Measurements from ENCODE around the gene PIGU.
A peak's percentile ranks its signal among the peaks of the same experiment; 100 is the strongest.

Gene PIGU

GRCh38 chr20:34701405-34702085, 24.7 kb upstream of the PIGU start:
- Histone ChIP-seq H3K4me1 (ENCODE audit: control insufficient read depth, insufficient read depth, low read depth, low read length) (peaks cover 13% of the 10 kb centered on the region), H3K79me1 (replicated peaks; ENCODE audit: low read length, poor library complexity, severe bottlenecking) (peaks cover 3% of the 10 kb centered on the region), H2AK5ac (ENCODE audit: low read length, severe bottlenecking) (no peak overlapping the region), H3K4ac (ENCODE audit: low read depth in 1 of 2, low read length in 2 of 2) (no peak overlapping the region), H2BK12ac (ENCODE audit: low read length in 2 of 2) (no peak overlapping the region), H3K4me2 (ENCODE audit: low read length, poor library complexity, severe bottlenecking) (no peak overlapping the region), H2AFZ (ENCODE audit: low read depth, low read length) (no peak overlapping the region), H2BK5ac (ENCODE audit: low read depth, low read length, poor library complexity, severe bottlenecking) (no peak overlapping the region), H2BK15ac (ENCODE audit: low read depth, poor library complexity, severe bottlenecking) (no peak overlapping the region), H3K18ac (ENCODE audit: low read depth in 1 of 2, low read length in 2 of 2) (no peak overlapping the region), H4K8ac (ENCODE audit: low read length) (no peak overlapping the region), H3K36me3 (ENCODE audit: control insufficient read depth in 1 of 2, insufficient read depth in 2 of 2, low read depth in 1 of 2, low read length in 2 of 2) (no peaks in the 10 kb centered on the region), H3K27ac (ENCODE audit: low read length, poor library complexity, severe bottlenecking) (no peak overlapping the region), H4K91ac (ENCODE audit: low read length) (no peak overlapping the region), H3K23ac (ENCODE audit: low read length in 2 of 2) (no peak overlapping the region), H3K4me3 (ENCODE audit: insufficient read depth in 1 of 2, low read depth in 1 of 2, low read length in 2 of 2) (no peak overlapping the region), H3K9ac (ENCODE audit: low read length) (no peak overlapping the region), H3K14ac (ENCODE audit: low read length in 2 of 2) (no peak overlapping the region), H2BK120ac (ENCODE audit: low read depth, low read length) (no peak overlapping the region), H3K9me3 (ENCODE audit: control insufficient read depth, low read length) (no peaks in the 10 kb centered on the region), H3K27me3 (ENCODE audit: control insufficient read depth in 1 of 2, insufficient read depth in 1 of 2, low read length in 2 of 2) (peaks cover 0 to 22% of the 10 kb centered on the region in 2 experiments)
- no peak for DNase-seq
- 66% methylated on average over 6 of the region's 6 CpGs for WGBS

- no peak overlapping the region for H3K14ac ChIP-seq (ENCODE audit: low read length in 2 of 2)
- H3K36me3 ChIP-seq (ENCODE audit: control insufficient read depth in 1 of 2, insufficient read depth in 2 of 2, low read depth in 1 of 2, low read length in 2 of 2): no peaks in the 10 kb centered on the region
- no peak overlapping the region for H3K23ac ChIP-seq (ENCODE audit: low read length in 2 of 2)
- no peak overlapping the region for H3K27ac ChIP-seq (ENCODE audit: low read length, poor library complexity, severe bottlenecking)
- H2AK5ac ChIP-seq (ENCODE audit: low read length, severe bottlenecking): no peak overlapping the region
- no peak overlapping the region for H4K8ac ChIP-seq (ENCODE audit: low read length)
- H3K4me2 ChIP-seq (ENCODE audit: low read length, poor library complexity, severe bottlenecking): no peak overlapping the region
- H2BK15ac ChIP-seq (ENCODE audit: low read depth, poor library complexity, severe bottlenecking): no peak overlapping the region
- WGBS: 65% methylated on average over 4 of the region's 4 CpGs
- no peaks in the 10 kb centered on the region for H3K4me1 ChIP-seq (ENCODE audit: control insufficient read depth, insufficient read depth, low read depth, low read length)
- H3K79me1 ChIP-seq (replicated peaks; ENCODE audit: low read length, poor library complexity, severe bottlenecking): no peaks in the 10 kb centered on the region
- no peak overlapping the region for H3K18ac ChIP-seq (ENCODE audit: low read depth in 1 of 2, low read length in 2 of 2)
- H3K9ac ChIP-seq (ENCODE audit: low read length): no peak overlapping the region
- DNase-seq: no peak
- H2BK120ac ChIP-seq (ENCODE audit: low read depth, low read length): no peak overlapping the region
- H2BK5ac ChIP-seq (ENCODE audit: low read depth, low read length, poor library complexity, severe bottlenecking): no peak overlapping the region
- H2BK12ac ChIP-seq (ENCODE audit: low read length in 2 of 2): peak overlapping the region in 1 of 2 experiments; percentile 37
- no peak overlapping the region for H4K91ac ChIP-seq (ENCODE audit: low read length)
- no peaks in the 10 kb centered on the region for H3K9me3 ChIP-seq (ENCODE audit: control insufficient read depth, low read length)
- no peak overlapping the region for H2AFZ ChIP-seq (ENCODE audit: low read depth, low read length)
- H3K27me3 ChIP-seq (ENCODE audit: control insufficient read depth in 1 of 2, insufficient read depth in 1 of 2, low read length in 2 of 2): peaks cover 0 to 8% of the 10 kb centered on the region in 2 experiments
- H3K4me3 ChIP-seq (ENCODE audit: insufficient read depth in 1 of 2, low read depth in 1 of 2, low read length in 2 of 2): no peak overlapping the region
- H3K4ac ChIP-seq (ENCODE audit: low read depth in 1 of 2, low read length in 2 of 2): no peak overlapping the region
Observed at GRCh38 chr20:34693414-34693813, 16.5 kb upstream of the PIGU start.

- Histone ChIP-seq H3K23ac (ENCODE audit: low read length in 2 of 2) (no peak overlapping the region), H3K27ac (ENCODE audit: low read length, poor library complexity, severe bottlenecking) (no peak overlapping the region), H3K4me1 (ENCODE audit: control insufficient read depth, insufficient read depth, low read depth, low read length) (no peaks in the 10 kb centered on the region), H3K4ac (ENCODE audit: low read depth in 1 of 2, low read length in 2 of 2) (no peak overlapping the region), H3K9ac (ENCODE audit: low read length) (no peak overlapping the region), H3K4me2 (ENCODE audit: low read length, poor library complexity, severe bottlenecking) (no peak overlapping the region), H3K27me3 (ENCODE audit: control insufficient read depth in 1 of 2, insufficient read depth in 1 of 2, low read length in 2 of 2) (no peaks in the 10 kb centered on the region), H3K9me3 (ENCODE audit: control insufficient read depth, low read length) (no peaks in the 10 kb centered on the region), H3K4me3 (ENCODE audit: insufficient read depth in 1 of 2, low read depth in 1 of 2, low read length in 2 of 2) (no peak overlapping the region), H3K36me3 (ENCODE audit: control insufficient read depth in 1 of 2, insufficient read depth in 2 of 2, low read depth in 1 of 2, low read length in 2 of 2) (no peaks in the 10 kb centered on the region), H3K14ac (ENCODE audit: low read length in 2 of 2) (no peak overlapping the region), H2BK120ac (ENCODE audit: low read depth, low read length) (no peak overlapping the region), H2BK12ac (ENCODE audit: low read length in 2 of 2) (no peak overlapping the region), H4K91ac (ENCODE audit: low read length) (no peak overlapping the region), H2BK5ac (ENCODE audit: low read depth, low read length, poor library complexity, severe bottlenecking) (no peak overlapping the region), H4K8ac (ENCODE audit: low read length) (no peak overlapping the region), H2AK5ac (ENCODE audit: low read length, severe bottlenecking) (no peak overlapping the region), H3K79me1 (replicated peaks; ENCODE audit: low read length, poor library complexity, severe bottlenecking) (no peaks in the 10 kb centered on the region), H2AFZ (ENCODE audit: low read depth, low read length) (no peak overlapping the region), H2BK15ac (ENCODE audit: low read depth, poor library complexity, severe bottlenecking) (no peak overlapping the region), H3K18ac (ENCODE audit: low read depth in 1 of 2, low read length in 2 of 2) (no peak overlapping the region)
- no peak for DNase-seq
- WGBS: 87% methylated on average over 2 of the region's 3 CpGs
Observed at GRCh38 chr20:34691838-34692237, 14.9 kb upstream of the PIGU start.

GRCh38 chr20:34689486-34689885, 12.6 kb upstream of the PIGU start:
- H3K9me3 ChIP-seq (ENCODE audit: control insufficient read depth, low read length): no peaks in the 10 kb centered on the region
- H2BK120ac ChIP-seq (ENCODE audit: low read depth, low read length): no peak overlapping the region
- no peak overlapping the region for H3K23ac ChIP-seq (ENCODE audit: low read length in 2 of 2)
- no peak overlapping the region for H3K9ac ChIP-seq (ENCODE audit: low read length)
- H3K4me1 ChIP-seq (ENCODE audit: control insufficient read depth, insufficient read depth, low read depth, low read length): no peaks in the 10 kb centered on the region
- H2BK15ac ChIP-seq (ENCODE audit: low read depth, poor library complexity, severe bottlenecking): no peak overlapping the region
- H3K4me3 ChIP-seq (ENCODE audit: insufficient read depth in 1 of 2, low read depth in 1 of 2, low read length in 2 of 2): no peak overlapping the region
- no peak overlapping the region for H3K18ac ChIP-seq (ENCODE audit: low read depth in 1 of 2, low read length in 2 of 2)
- H3K36me3 ChIP-seq (ENCODE audit: control insufficient read depth in 1 of 2, insufficient read depth in 2 of 2, low read depth in 1 of 2, low read length in 2 of 2): no peaks in the 10 kb centered on the region
- no peak overlapping the region for H4K91ac ChIP-seq (ENCODE audit: low read length)
- H3K27ac ChIP-seq (ENCODE audit: low read length, poor library complexity, severe bottlenecking): no peak overlapping the region
- H3K4ac ChIP-seq (ENCODE audit: low read depth in 1 of 2, low read length in 2 of 2): no peak overlapping the region
- H2AK5ac ChIP-seq (ENCODE audit: low read length, severe bottlenecking): no peak overlapping the region
- no peaks in the 10 kb centered on the region for H3K79me1 ChIP-seq (replicated peaks; ENCODE audit: low read length, poor library complexity, severe bottlenecking)
- WGBS: 67% methylated on average over 2 of the region's 2 CpGs
- no peak overlapping the region for H2AFZ ChIP-seq (ENCODE audit: low read depth, low read length)
- H3K4me2 ChIP-seq (ENCODE audit: low read length, poor library complexity, severe bottlenecking): no peak overlapping the region
- no peak overlapping the region for H2BK12ac ChIP-seq (ENCODE audit: low read length in 2 of 2)
- no peaks in the 10 kb centered on the region for H3K27me3 ChIP-seq (ENCODE audit: control insufficient read depth in 1 of 2, insufficient read depth in 1 of 2, low read length in 2 of 2)
- H3K14ac ChIP-seq (ENCODE audit: low read length in 2 of 2): no peak overlapping the region
- peak overlapping the region; percentile 7 for H4K8ac ChIP-seq (ENCODE audit: low read length)
- peak; percentile 48 for DNase-seq
- no peak overlapping the region for H2BK5ac ChIP-seq (ENCODE audit: low read depth, low read length, poor library complexity, severe bottlenecking)
